ENCODE data around the gene SSNA1.
A peak's percentile ranks its signal among the peaks of the same experiment; 100 is the strongest.
"Not testable (repeated sequence)": the region's sequence is repeated elsewhere in the genome, so short reads cannot be mapped to it uniquely, and the experiment has no call there.

The SSNA1 gene

GRCh38 chr9:137234758-137235423 lies 46.4 kb downstream of the SSNA1 start:
- no peak for DNase-seq

- no peak for DNase-seq
These were observed 47.2 kb downstream of the SSNA1 start for GRCh38 chr9:137235424-137236237.

DNA sequence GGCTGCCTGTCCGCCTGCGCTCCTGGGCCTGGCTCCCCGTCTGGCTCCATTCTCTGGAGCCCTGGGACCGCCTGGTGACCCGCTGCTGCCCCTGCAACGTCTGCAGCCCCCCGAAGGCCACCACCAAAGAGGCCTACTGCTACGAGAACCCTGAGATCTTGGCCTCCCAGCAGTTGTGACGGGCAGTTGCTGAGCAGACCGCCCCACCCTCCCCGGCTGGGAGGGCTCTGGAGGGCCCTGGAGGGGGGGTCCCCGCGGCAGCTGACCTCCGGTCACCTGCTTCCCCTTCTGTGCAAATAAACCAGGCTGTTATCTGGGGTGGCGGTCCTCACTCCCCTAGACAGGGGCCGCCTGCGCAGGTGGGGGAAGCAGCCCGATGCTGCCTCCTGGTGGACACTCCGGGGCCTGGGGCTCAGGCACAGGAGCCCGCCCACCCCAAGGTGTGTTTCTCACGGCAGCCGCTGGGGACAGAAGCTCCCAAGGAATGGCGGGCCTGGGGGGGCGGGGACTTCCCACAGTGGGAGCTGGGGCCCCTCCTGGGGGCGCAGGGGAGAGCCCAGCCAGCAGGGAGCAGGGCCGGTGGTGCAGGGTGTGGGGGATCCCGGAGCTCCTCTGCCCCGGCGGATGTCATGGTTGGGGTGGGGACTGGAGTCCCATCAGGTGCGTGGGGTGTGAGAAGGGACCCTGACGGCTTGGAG lies 47.9 kb downstream of the SSNA1 start:
- peak; percentile 97 for DNase-seq

DNA sequence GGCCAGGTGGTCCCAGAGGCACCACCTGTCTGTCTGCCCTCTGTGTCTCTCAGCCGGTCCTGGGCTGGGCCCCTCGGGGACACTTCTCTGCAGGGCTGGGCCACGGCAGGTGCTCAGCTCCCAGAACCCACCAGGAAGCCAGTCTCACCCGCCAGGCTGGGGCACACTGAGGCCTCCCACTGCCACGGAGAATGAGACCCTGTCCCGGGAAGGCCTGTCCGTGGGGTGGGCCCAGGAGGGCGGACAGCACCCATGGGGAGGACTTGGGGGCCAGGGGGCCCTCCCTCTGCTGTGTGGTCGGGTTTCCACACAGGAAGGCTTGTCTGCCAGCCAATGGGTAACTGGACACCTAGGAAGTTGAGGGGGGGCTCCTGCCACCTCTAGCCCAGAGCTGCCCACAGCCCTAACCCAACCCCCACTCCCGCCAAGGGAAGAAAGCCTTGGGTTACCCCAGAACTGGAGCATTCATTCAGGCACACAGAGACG lies 48.5 kb downstream of the SSNA1 start:
- DNase-seq = no peak

DNA sequence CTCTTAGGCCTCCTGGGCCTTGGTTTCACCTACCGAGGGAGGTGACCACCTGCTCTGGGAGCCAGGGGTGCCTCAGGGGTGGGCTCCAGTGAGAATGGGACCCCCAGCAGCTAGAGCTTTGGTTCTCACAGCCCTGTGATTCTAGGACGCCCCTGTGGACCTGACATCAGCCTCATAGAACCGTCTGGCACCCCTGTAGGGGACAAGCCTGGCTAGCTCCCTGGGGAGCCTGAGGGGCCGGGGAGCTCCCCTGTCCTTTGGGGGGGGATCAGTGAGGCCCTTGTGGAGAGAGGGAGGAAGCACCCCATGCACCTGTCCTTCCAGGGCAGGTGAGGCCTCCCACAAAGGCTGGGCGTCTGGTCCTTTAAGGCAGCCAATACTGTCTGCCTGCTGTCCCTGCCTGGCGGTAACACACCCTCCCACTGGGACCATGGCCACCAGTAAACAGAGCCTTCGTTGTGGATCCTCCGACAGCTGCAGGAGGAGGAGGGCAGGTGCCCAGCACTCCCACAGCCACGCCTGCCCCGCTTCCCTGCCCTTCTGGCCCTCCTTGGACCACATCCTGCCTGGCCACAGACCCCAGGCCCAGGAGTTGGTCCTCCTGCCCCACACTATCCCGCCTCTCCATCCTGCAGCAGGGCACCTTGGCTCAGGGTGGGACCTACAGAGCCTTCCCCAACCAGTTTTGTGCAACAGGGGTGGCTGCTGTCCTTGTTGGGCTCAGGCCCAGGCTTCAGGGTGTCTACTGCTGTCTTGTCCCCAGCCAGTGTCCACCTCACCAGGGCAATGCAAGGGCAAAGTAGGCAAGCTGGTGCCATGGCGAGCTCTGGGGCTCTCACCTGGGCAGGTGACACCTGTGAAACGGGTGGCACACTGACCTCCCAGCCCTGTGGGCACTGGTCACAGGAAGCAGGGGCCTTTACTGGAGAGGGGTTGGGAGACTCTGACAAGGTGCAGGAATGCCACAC lies 49.6 kb downstream of the SSNA1 start:
- DNase-seq = no peak

GRCh38 chr9:137239541-137240200 lies 51.2 kb downstream of the SSNA1 start:
- DNase-seq = not testable (repeated sequence)
